Hematopoietic multipotent progenitor cell treated with erythropoietin and hydrocortisone succinate and interleukin-3 and kit ligand, for 4 days (in vitro differentiated cells): ENCODE measurements around the gene APOBEC3F.

Experiments used
- DNase-seq: peaks from one replicate; pipeline ENCODE4 v3.0.0-alpha.2; 2015

The APOBEC3F gene

GRCh38 chr22:39095971-39096370, 55.3 kb downstream of the APOBEC3F start:
- DNase-seq = no peak

- peak; percentile 71 for DNase-seq
Observed at GRCh38 chr22:39097098-39098020, 56.7 kb downstream of the APOBEC3F start, which contains the start of gene APOBEC3H. APOBEC3H (plus strand) TSS chr22:39097244; CDS start chr22:39100279, 3,035 bp downstream.

GRCh38 chr22:39098026-39098425, 57.4 kb downstream of the APOBEC3F start:
- no peak for DNase-seq

- DNase-seq = no peak
Observed at GRCh38 chr22:39098576-39098975, 57.9 kb downstream of the APOBEC3F start.

- no peak for DNase-seq
Observed at GRCh38 chr22:39101226-39101625, 60.6 kb downstream of the APOBEC3F start.

GRCh38 chr22:39103431-39103830, 62.8 kb downstream of the APOBEC3F start:
- no peak for DNase-seq
